Naive thymus-derived CD8-positive, alpha-beta T cell (primary cell): ENCODE results near the gene CTBP2. TPM values are rescaled to one million over a fixed set of nuclear protein-coding genes. Genes with fewer than 3 reads are reported as not detected.
A peak's percentile ranks its signal among the peaks of the same experiment; 100 is the strongest.

Experiments used
- ATAC-seq, 2 donors: fragments of 150-1000 bp; cut with Tn5 transposase in 1 of 2; sonication (Bioruptor Pico), chemical (Tn5 transposase) in 1 of 2; 1 replicate in 1 of 2; 2 replicates in 1 of 2; pipeline ENCODE4 v1.10.0; 2021; ENCODE audit warnings: mild to moderate bottlenecking in 2 of 2, moderate library complexity in 2 of 2
- POLR2A ChIA-PET: fragments of 350-600 bp; sonication (Branson Sonifier 250); formaldehyde crosslinking; loops from one replicate; lab custom pipeline; 2021; ENCODE audit warnings: antibody characterized with exemption; lab: Charles Lee
- DNase-seq, 10 donors: peaks; one replicate each; pipeline versions ENCODE4 v3.0.0 to v3.0.0-alpha.2; 2020 to 2022
- H3K27ac Mint-ChIP-seq, 10 donors: one replicate each; pipeline ENCODE4 v1.8.0; 2020 to 2022; ENCODE audit warnings: mild to moderate bottlenecking in 10 of 10, mixed read lengths in 10 of 10, moderate library complexity in 4 of 10, inconsistent platforms in 1 of 10
- H3K27me3 Mint-ChIP-seq, 5 donors: one replicate each; pipeline ENCODE4 v1.8.0; 2021 to 2022; ENCODE audit warnings: mixed read lengths in 5 of 5
- H3K36me3 Mint-ChIP-seq, 3 donors: one replicate each; pipeline ENCODE4 v1.8.0; 2020 to 2022; ENCODE audit warnings: mixed read lengths in 3 of 3, mild to moderate bottlenecking in 2 of 3, inconsistent platforms in 1 of 3
- H3K4me1 Mint-ChIP-seq, 4 donors: one replicate each; pipeline ENCODE4 v1.8.0; 2021 to 2022; ENCODE audit warnings: mixed read lengths in 4 of 4
- H3K4me3 Mint-ChIP-seq, 10 donors: one replicate each; pipeline ENCODE4 v1.8.0; 2020 to 2022; ENCODE audit warnings: mild to moderate bottlenecking in 10 of 10, mixed read lengths in 10 of 10, moderate library complexity in 6 of 10, inconsistent platforms in 1 of 10
- H3K9me3 Mint-ChIP-seq, 9 donors: one replicate each; pipeline ENCODE4 v1.8.0; 2020 to 2022; ENCODE audit warnings: mixed read lengths in 9 of 9, mild to moderate bottlenecking in 3 of 9, inconsistent platforms in 1 of 9, moderate library complexity in 1 of 9
- polyA plus RNA-seq, 3 donors: library from polyadenylated mRNA; unstranded; fragments of 300-500 nt; fragmentation: Illumina TruSeq; gene quantifications; one replicate each; pipeline ENCODE4 v1.2.3, GENCODE V29; 2021
- total RNA-seq, 8 experiments: library from RNA in 2 of 8; stranded (reverse) in 2 of 8; gene quantifications; one replicate each; pipeline ENCODE4 v1.2.3 and lab custom pipeline; 2021 to 2026

CTBP2 gene
- total and polyA plus RNA-seq, 5 experiments from 2014 or later = 0.05 to 3.1 (median 0.42) TPM

DNA sequence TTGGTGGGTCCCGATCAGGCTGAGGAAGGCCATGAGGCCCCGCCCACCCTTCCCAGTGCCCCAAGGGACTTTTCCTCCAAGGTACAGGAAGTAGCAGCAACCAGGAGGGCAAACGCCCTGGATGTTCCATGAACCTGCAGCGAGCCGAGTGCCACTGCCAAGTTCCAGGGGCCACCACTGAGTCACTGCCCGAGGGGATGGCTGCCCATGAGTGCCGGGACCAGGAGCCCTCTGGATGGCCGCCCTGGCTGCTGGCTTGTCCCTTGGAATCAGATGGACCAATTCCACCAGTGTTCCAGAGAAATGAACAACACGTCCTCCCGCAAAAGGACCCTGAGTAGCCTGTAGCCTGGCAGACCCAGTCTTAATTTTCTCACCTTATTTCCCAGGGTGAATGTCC, 144.2 kb downstream of the CTBP2 start:
- H3K27ac Mint-ChIP-seq = no peak overlapping the region
- H3K4me3 Mint-ChIP-seq = no peak overlapping the region
- POLR2A ChIA-PET = no interaction called here
- ATAC-seq (no peak), DNase-seq (no peak)
- peaks cover 0 to 16% (median 2%) of the 10 kb centered on the region in 4 donors for H3K4me1 Mint-ChIP-seq
- peaks cover 0 to 5% (median 0%) of the 10 kb centered on the region in 9 donors for H3K9me3 Mint-ChIP-seq
- peaks cover 0 to 1% (median 0%) of the 10 kb centered on the region in 3 donors for H3K36me3 Mint-ChIP-seq
- H3K27me3 Mint-ChIP-seq = peaks cover 0 to 8% (median 0%) of the 10 kb centered on the region in 5 donors

DNA sequence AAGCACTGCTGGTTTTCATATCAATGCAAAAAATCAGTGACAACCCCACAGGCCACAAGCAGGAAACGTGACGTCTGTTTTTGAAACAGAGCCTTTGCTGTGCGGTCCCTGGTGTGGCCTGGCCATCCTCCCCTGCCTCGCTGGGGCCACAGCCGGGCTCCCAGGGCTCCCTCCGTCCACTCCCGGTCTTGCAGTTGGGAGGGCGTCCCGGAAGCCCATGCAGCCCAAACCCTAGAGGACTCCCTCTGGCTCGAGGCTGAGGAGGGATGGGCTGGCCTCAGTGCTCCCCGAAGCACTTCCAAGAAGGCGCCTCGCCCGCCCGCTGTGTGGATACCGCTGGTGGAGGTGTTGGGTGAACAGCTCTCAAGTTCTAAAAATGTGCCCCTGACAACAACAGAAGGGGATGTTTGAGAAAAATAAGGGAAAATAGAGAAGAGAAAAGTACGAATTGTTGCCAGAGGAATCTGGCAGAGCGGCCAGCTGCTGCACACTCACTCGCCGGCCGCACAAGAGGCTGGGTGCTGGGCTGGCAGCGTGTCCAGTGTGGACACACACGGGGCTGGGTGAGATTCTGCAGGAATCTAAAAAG, 144.9 kb downstream of the CTBP2 start:
- H3K36me3 Mint-ChIP-seq = peaks cover 0 to 1% (median 0%) of the 10 kb centered on the region in 3 donors
- peaks cover 0 to 8% (median 0%) of the 10 kb centered on the region in 5 donors for H3K27me3 Mint-ChIP-seq
- H3K4me1 Mint-ChIP-seq = peaks cover 0 to 16% (median 2%) of the 10 kb centered on the region in 4 donors
- ATAC-seq (no peak), DNase-seq (peak in 1 of 10 donors; percentile 9)
- peaks cover 0 to 5% (median 0%) of the 10 kb centered on the region in 9 donors for H3K9me3 Mint-ChIP-seq
- peak overlapping the region in 1 of 10 donors; percentile 43 for H3K4me3 Mint-ChIP-seq
- POLR2A ChIA-PET = no interaction called here
- H3K27ac Mint-ChIP-seq = no peak overlapping the region

DNA sequence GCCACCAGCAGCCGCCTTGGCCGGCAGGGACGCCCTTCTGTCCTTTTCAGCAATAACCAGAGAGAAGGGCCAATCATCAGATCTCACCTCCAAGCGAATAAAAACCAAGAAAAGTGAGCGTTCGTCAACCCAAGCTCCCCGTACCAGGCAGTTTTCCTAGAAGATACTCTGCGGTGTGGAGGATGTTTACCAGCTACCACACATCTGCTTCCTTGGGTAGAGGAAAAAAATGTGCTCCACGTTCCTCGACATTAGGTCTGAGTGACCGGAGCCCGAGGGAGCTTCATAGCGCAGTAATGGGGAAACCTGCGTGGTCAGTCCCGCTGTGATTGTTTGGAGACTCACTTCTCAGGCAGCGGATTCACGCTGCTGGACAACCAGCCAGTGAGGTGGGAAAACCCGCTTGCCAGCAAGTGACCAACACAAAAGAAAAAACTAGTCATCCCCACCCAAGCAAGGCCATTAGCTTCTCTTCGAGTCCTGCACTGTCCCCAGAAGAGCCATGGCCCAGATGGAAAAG, 145.5 kb downstream of the CTBP2 start:
- H3K27me3 Mint-ChIP-seq = peaks cover 0 to 8% (median 0%) of the 10 kb centered on the region in 5 donors
- ATAC-seq (no peak), DNase-seq (no peak)
- H3K36me3 Mint-ChIP-seq = peaks cover 0 to 1% (median 0%) of the 10 kb centered on the region in 3 donors
- POLR2A ChIA-PET = no interaction called here
- H3K4me1 Mint-ChIP-seq = peaks cover 0 to 16% (median 2%) of the 10 kb centered on the region in 4 donors
- H3K27ac Mint-ChIP-seq = no peak overlapping the region
- no peak overlapping the region for H3K4me3 Mint-ChIP-seq
- H3K9me3 Mint-ChIP-seq = peaks cover 0 to 5% (median 0%) of the 10 kb centered on the region in 9 donors

DNA sequence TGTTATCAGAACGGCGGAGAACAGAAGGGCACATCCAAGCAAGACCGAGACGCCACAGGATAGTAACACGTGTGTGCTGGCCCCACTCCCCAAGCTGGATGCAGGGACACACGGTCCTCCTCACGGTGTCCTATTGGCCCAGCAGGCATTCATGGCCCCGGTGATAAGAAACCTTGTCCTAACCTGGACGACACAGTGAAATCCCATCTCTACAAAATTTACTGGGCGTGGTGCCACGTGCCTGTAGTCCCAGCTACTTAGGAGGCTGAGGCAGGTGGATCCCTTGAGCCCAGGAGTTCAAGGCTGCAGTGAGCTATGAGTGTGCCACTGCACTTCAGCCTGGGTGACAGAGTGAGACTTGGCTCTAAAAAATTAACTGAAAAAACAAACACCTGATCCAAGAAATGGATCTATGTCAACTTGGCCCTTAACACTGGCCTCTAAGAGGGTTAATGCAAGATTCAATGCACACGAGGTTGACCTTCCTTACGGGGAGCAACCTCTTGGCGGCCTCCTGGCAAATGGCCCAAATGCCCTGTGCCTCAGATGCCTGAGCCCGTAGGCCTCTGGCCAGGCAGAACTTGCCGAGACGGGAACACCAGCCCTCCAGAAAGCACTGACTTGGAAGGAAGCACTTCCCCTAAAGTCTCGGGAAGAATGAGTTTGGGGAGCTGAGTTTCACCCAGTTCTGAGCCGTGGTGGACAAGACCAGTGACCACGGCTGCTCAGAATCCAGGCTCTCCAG, 146.1 kb downstream of the CTBP2 start:
- no peak overlapping the region for H3K27ac Mint-ChIP-seq
- no peak overlapping the region for H3K4me3 Mint-ChIP-seq
- no peak for DNase-seq
- H3K36me3 Mint-ChIP-seq = no peaks in the 10 kb centered on the region
- peaks cover 0 to 12% (median 2%) of the 10 kb centered on the region in 4 donors for H3K4me1 Mint-ChIP-seq
- no peak for ATAC-seq
- peaks cover 0 to 1% (median 0%) of the 10 kb centered on the region in 9 donors for H3K9me3 Mint-ChIP-seq
- POLR2A ChIA-PET = no interaction called here
- peaks cover 0 to 8% (median 0%) of the 10 kb centered on the region in 5 donors for H3K27me3 Mint-ChIP-seq

DNA sequence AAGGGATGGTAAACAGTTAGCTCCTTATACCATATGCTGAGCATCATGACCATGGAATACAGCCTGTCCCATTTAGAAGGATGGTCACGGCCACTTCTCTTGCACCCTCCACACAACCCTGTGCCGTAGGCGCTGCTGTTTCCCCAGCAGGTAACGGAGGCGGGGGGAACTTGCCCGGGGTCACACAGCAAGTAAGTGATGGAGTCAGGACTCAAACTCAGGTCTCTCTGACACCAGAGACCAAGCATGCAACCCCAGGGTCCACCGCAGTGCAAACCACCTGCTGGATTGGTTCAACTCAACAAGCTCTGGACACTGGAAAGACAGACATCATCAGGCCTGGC, 146.9 kb downstream of the CTBP2 start:
- Mint-ChIP-seq H3K4me1 (peaks cover 0 to 10% (median 2%) of the 10 kb centered on the region in 4 donors), H3K36me3 (no peaks in the 10 kb centered on the region), H3K9me3 (no peaks in the 10 kb centered on the region), H3K4me3 (no peak overlapping the region), H3K27me3 (peaks cover 0 to 8% (median 0%) of the 10 kb centered on the region in 5 donors), H3K27ac (no peak overlapping the region)
- POLR2A ChIA-PET = no interaction called here
- DNase-seq (no peak), ATAC-seq (no peak)

DNA sequence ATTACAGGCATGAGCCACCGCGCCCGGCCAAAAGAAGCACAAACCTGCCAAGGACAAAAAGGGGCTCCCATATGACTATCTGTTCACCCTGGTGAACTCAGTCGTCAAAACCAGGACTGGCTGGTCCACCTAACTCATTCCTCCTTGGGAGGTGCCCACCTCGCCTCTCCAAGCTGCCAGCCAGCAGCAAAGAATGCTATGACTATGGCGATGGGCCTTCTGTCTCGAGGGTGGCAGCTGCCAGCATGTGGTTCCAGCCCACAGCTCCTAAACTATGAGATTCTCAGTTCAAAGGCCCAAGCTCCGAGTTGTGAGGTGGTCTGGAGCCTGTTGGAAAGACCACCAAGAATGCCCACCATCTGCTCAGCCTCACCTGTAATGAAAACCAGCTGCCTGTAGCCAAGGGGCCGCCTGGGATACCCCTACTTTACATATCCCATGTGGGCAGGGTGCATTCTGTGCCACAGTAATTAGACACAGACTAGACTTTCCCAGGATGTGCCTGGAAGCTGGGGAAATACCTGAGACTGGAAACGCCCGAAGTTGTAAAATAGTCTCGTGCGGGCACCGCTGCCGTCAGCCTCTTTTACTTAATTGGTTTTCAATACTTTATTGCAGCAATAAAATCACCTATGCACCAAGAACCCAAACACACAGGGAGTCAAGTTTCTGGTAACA, 147.4 kb downstream of the CTBP2 start:
- H3K27me3 Mint-ChIP-seq = peaks cover 0 to 8% (median 0%) of the 10 kb centered on the region in 5 donors
- no peaks in the 10 kb centered on the region for H3K36me3 Mint-ChIP-seq
- H3K4me1 Mint-ChIP-seq = peaks cover 0 to 10% (median 2%) of the 10 kb centered on the region in 4 donors
- no peak for DNase-seq
- ATAC-seq = no peak
- no peak overlapping the region for H3K4me3 Mint-ChIP-seq
- POLR2A ChIA-PET = no interaction called here
- no peak overlapping the region for H3K27ac Mint-ChIP-seq
- H3K9me3 Mint-ChIP-seq = no peaks in the 10 kb centered on the region

DNA sequence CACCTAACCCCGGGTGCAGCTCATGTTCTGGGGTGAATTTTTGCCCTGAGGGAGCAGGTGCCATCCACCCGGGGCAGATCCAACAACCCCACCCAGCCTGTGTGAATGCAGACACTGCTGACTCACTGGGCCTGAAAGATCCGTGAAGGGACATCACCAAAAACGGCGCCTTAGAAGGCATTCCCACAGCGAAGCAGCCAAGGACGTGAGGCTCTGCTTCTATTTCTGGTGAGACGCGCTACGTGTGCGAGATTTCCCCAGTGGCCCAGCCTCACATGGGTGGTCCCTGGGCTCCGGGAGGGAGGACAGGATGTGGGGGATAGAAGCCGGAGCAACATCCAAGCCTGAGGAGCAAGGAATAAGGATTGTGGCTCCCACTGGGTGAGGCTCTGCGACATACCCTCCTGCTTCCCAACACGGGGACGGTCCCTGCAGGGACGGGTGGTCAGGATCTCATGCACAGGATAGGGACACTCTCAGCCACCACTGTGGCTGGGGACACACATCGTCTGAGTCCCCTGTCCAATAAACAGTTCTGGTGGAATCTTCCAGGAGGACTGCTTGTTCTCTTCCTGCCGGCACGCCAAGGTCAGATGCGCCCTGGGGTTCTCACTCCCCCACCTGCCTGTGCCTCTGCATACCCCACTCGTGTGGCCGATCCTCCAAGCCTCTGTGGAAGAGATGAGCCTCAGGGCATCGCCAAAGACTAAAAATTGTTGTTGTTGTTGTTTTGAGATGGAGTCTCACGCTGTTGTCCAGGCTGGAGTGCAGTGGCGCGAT, 148.2 kb downstream of the CTBP2 start:
- POLR2A ChIA-PET = no interaction called here

DNA sequence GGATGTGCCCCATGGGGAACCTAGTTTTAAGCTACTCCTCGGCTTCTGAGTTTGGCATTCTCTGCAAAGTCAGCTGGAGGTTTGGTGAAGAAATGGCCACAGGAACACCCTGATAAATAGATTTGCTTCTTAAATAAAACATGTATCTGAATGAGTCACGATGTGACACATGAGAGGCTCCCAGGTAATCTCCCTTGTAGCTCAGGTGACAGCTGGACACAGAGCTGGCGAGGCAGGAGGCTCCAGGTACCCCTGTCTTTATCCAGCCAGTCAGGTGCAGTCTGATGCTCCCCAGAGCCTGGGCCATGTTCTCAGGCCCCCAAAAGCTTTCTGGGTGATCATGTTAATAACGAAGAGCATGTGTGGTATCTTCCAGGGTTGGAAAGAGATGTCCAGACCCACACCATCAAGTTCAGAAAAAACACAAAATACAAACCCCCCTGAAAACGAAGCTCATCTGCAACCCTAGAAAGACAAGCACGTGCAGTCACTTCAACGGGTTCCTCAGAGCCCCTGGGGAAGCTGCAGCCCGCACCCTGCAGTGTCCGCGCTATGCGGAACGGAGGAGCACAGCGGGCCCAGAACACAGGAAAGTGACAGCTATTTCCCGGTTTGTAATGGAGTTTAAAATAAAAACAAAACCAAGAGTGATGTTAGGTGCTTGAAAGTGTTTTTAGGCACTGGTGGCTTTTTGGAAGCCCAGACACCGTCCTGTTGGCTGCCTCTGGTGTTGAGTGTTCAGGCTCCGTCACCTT, 149.0 kb downstream of the CTBP2 start:
- no peaks in the 10 kb centered on the region for H3K36me3 Mint-ChIP-seq
- H3K4me1 Mint-ChIP-seq = peaks cover 0 to 10% (median 2%) of the 10 kb centered on the region in 4 donors
- H3K4me3 Mint-ChIP-seq = no peak overlapping the region
- DNase-seq (no peak), ATAC-seq (no peak)
- peaks cover 0 to 11% (median 0%) of the 10 kb centered on the region in 5 donors for H3K27me3 Mint-ChIP-seq
- no peak overlapping the region for H3K27ac Mint-ChIP-seq
- POLR2A ChIA-PET = no interaction called here
- H3K9me3 Mint-ChIP-seq = no peaks in the 10 kb centered on the region

More for the DNA sequence above, 148.2 kb downstream of the CTBP2 start:
- H3K27ac Mint-ChIP-seq = peak overlapping the region in 1 of 10 donors; percentile 5
- H3K9me3 Mint-ChIP-seq = no peaks in the 10 kb centered on the region
- H3K4me3 Mint-ChIP-seq = no peak overlapping the region
- DNase-seq = no peak
- peaks cover 0 to 10% (median 0%) of the 10 kb centered on the region in 5 donors for H3K27me3 Mint-ChIP-seq
- no peak for ATAC-seq
- no peaks in the 10 kb centered on the region for H3K36me3 Mint-ChIP-seq
- peaks cover 0 to 10% (median 2%) of the 10 kb centered on the region in 4 donors for H3K4me1 Mint-ChIP-seq

DNA sequence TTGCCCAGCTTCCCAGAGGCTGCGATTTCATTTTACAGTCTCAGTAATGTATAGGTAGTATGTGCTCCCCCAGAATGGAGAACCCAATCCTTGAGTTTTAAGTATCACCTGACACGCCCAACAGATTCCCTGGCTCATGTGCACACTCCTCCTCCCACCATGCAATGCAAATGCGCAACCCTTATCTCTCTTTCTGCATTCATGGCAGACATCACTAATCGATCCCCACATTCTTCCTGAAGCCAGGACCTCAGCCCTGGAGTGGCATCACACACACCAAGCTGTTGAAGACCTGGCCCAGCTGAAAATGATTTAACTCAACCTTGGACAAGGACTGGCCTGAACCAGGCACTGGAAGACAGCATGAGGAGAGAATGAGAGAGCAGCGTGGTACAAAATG, 150.0 kb downstream of the CTBP2 start:
- DNase-seq (no peak), ATAC-seq (no peak)
- no peak overlapping the region for H3K27ac Mint-ChIP-seq
- no peak overlapping the region for H3K4me3 Mint-ChIP-seq
- no peaks in the 10 kb centered on the region for H3K36me3 Mint-ChIP-seq
- H3K4me1 Mint-ChIP-seq = peaks cover 0 to 6% (median 1%) of the 10 kb centered on the region in 4 donors
- POLR2A ChIA-PET = no interaction called here
- H3K9me3 Mint-ChIP-seq = no peaks in the 10 kb centered on the region
- peaks cover 0 to 8% (median 0%) of the 10 kb centered on the region in 5 donors for H3K27me3 Mint-ChIP-seq

DNA sequence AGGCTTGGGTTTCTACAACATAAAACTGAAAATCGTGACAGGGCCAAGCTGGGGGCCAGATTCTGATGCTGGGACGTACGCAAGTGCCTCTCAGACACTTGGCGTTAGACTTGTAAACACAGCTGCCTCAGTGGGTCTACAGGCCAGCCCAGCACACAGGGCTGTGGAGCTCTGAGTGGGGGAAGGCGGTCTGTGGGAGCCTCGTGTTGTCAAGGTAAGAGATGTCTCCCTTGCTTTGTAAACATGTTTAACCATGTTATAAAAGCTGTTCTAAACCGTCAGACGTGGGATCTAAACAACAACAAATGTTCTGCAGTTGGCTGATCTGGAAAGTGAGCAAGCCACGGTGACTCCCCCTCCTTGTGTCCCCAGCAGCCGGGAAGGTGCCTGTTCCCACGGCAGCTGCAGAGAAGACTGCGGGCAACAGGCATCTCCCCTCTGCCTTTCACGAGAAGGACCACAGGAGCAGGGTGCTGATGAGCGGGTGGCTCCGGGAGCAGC, 150.7 kb downstream of the CTBP2 start:
- ATAC-seq = no peak
- no peaks in the 10 kb centered on the region for H3K36me3 Mint-ChIP-seq
- DNase-seq = no peak
- no peak overlapping the region for H3K4me3 Mint-ChIP-seq
- no peak overlapping the region for H3K27ac Mint-ChIP-seq
- peaks cover 0 to 3% (median 0%) of the 10 kb centered on the region in 4 donors for H3K4me1 Mint-ChIP-seq
- POLR2A ChIA-PET = no interaction called here
- H3K27me3 Mint-ChIP-seq = peaks cover 0 to 8% (median 0%) of the 10 kb centered on the region in 5 donors
- H3K9me3 Mint-ChIP-seq = no peaks in the 10 kb centered on the region

DNA sequence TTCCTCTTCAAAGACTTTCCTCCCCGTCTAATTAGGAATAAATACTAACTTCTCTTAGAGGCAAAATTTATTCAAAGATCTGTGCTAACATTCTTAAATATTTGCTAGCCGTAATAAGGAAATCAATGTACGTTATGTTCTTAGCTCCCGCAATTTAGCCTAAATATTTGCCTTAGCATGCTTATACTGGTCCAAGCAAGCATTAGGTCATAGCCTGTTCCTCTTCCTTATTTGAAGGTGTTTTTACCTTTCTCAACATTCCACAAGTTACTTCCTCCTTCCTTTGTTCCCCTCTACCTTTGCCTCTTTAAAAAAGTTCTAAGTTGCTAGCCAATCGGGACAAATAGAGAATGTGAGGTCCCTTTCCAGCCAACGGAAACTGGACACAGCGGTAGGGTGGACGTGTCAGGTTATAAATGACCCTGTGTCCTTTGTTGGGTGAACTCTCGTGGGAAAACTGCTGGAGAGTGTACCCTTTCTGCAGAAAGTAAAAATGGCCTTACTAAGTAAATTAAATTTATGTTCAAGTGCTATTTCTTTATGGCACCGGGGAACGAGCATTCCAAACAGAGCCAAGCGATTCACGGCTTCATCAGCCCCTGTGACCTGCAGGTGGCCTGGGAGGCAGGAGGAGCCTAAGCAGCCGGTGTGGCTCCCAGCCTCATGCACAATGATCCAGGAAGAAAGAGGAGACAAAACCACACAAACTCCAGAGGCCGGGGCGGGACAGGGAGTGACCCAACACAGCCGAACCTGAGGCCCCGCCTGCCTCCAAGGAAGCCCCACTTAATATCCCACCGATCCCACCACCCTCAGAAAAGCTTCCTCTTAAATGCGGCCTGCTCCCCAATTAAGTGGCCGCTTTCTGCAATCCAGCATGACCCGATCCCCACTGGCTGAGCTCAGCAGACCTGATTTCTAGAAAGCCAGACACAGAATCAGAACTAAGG, 151.4 kb downstream of the CTBP2 start:
- Mint-ChIP-seq H3K36me3 (no peaks in the 10 kb centered on the region), H3K4me3 (no peak overlapping the region), H3K4me1 (peaks cover 0 to 2% (median 0%) of the 10 kb centered on the region in 4 donors), H3K27me3 (peaks cover 0 to 5% (median 0%) of the 10 kb centered on the region in 5 donors), H3K9me3 (no peaks in the 10 kb centered on the region), H3K27ac (no peak overlapping the region)
- POLR2A ChIA-PET = no interaction called here
- ATAC-seq (no peak), DNase-seq (peak in 1 of 10 donors; percentile 22)
